GM23338 (cell line): Measurements from ENCODE around the gene CHST4.

Experiments
- CTCF ChIP-seq, 2 experiments: fragments of 200-600 bp in 1 of 2; sonication (generic) in 1 of 2; conservative IDR thresholded peaks; 2 replicates each; pipeline versions ENCODE4 v1.5.1 to v1.6.1; 2016 to 2017; ENCODE audit warnings: antibody characterized with exemption in 2 of 2, low read depth in 2 of 2, mild to moderate bottlenecking in 2 of 2, moderate library complexity in 1 of 2
- EZH2 ChIP-seq: fragments of 200-600 bp; sonication (generic); IDR thresholded peaks from one replicate; pipeline ENCODE4 v1.8.0; 2017; ENCODE audit warnings: antibody characterized with exemption, mild to moderate bottlenecking, low read depth; ENCODE audit not compliant: unreplicated experiment
- EZH2phosphoT487 ChIP-seq: fragments of 200-600 bp; sonication (generic); IDR thresholded peaks from one replicate; pipeline ENCODE4 v1.8.1; 2018; ENCODE audit warnings: antibody characterized with exemption; ENCODE audit not compliant: unreplicated experiment
- JUNB ChIP-seq: IDR thresholded peaks from one replicate; pipeline ENCODE4 v1.6.1; 2016; ENCODE audit warnings: antibody characterized with exemption; ENCODE audit not compliant: unreplicated experiment
- NANOG ChIP-seq: IDR thresholded peaks from 2 replicates; pipeline ENCODE4 v1.6.1; 2016; ENCODE audit warnings: antibody characterized with exemption, borderline replicate concordance
- POLR2AphosphoS5 ChIP-seq: IDR thresholded peaks from 2 replicates; pipeline ENCODE4 v1.6.1; 2016; ENCODE audit warnings: antibody characterized with exemption, low read depth
- REST ChIP-seq: IDR thresholded peaks from one replicate; pipeline ENCODE4 v1.6.1; 2018; ENCODE audit warnings: antibody characterized with exemption; ENCODE audit not compliant: unreplicated experiment
- ZNF114 ChIP-seq: fragments of 250-450 bp; sonication (Bioruptor Pico); IDR thresholded peaks from 2 replicates; pipeline ENCODE4 v1.5.0; 2020; ENCODE audit warnings: mild to moderate bottlenecking, moderate library complexity

- no peak for TF ChIP-seq JUNB
- TF ChIP-seq CTCF (conservative IDR thresholded peaks at IDR 0.05; ENCODE audit: low read depth in 2 of 2): no peak
- TF ChIP-seq POLR2AphosphoS5: no peak
- TF ChIP-seq EZH2: no peak
- no peak for TF ChIP-seq EZH2phosphoT487
- no peak for TF ChIP-seq REST
- TF ChIP-seq ZNF114: no peak
- no peak for TF ChIP-seq NANOG
These were observed 43.9 kb downstream of the CHST4 start for GRCh38 chr16:71570144-71570543.
